HG02678 (cell line): ENCODE measurements around the gene NKD2.
A peak's percentile ranks its signal among the peaks of the same experiment; 100 is the strongest.
"Not testable (repeated sequence)": the region's sequence is repeated elsewhere in the genome, so short reads cannot be mapped to it uniquely, and the experiment has no call there.

ENCODE experiments used
- ATAC-seq: cut with Tn5 transposase; IDR thresholded peaks from one replicate; pipeline ENCODE4 v1.9.1; 2021; ENCODE audit warnings: mild to moderate bottlenecking, moderate library complexity; ENCODE audit not compliant: unreplicated experiment

NKD2 gene, protein sequence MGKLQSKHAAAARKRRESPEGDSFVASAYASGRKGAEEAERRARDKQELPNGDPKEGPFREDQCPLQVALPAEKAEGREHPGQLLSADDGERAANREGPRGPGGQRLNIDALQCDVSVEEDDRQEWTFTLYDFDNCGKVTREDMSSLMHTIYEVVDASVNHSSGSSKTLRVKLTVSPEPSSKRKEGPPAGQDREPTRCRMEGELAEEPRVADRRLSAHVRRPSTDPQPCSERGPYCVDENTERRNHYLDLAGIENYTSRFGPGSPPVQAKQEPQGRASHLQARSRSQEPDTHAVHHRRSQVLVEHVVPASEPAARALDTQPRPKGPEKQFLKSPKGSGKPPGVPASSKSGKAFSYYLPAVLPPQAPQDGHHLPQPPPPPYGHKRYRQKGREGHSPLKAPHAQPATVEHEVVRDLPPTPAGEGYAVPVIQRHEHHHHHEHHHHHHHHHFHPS

DNA sequence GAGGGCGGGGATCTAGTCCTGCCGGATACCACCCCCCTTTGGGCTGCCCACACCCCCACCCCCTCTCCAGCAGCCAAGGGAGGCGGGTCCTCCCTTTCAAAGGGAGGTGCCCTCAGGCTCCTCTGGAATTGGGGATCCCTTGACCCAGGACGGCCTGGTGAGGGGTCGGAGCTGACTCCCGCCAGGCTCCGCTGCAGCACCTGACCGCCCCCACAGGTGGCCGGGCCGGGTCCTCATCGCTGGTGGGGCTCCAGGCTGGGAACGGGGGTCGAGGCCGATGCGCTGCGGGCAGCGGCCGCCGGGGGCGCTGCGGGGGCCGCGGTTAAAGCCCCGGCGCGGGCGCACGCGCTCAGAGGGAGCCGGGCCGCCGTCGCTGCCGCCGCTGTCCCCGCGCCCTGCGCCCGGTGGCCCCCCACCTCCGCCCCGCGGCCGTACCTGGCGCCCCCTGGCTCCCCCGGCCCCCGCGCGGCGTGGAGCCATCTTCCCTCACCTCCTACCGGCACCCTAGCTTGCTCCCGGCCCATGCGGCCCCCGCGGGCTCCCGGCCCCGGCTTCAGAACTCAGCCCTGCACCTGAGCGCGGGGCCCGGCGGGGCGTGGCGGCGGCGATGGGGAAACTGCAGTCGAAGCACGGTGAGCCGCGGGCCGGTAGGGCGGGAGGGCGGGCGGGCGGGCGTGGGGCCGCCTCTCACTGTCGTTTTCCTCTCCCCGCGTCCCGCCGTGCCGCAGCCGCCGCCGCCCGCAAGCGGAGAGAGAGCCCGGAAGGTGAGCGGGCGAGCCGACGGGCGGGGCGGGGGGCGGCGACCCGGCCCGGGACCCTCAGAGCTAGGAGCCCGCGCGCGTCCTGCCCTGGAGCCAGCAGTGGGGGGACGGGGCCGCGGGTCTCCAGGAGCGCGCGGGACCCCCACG lies at the start of gene NKD2:
Gene NKD2 (plus strand): TSS at position 352 of the 908 bp plus-strand sequence. CDS start 256 bp downstream, at position 608.
- no peak for ATAC-seq

DNA sequence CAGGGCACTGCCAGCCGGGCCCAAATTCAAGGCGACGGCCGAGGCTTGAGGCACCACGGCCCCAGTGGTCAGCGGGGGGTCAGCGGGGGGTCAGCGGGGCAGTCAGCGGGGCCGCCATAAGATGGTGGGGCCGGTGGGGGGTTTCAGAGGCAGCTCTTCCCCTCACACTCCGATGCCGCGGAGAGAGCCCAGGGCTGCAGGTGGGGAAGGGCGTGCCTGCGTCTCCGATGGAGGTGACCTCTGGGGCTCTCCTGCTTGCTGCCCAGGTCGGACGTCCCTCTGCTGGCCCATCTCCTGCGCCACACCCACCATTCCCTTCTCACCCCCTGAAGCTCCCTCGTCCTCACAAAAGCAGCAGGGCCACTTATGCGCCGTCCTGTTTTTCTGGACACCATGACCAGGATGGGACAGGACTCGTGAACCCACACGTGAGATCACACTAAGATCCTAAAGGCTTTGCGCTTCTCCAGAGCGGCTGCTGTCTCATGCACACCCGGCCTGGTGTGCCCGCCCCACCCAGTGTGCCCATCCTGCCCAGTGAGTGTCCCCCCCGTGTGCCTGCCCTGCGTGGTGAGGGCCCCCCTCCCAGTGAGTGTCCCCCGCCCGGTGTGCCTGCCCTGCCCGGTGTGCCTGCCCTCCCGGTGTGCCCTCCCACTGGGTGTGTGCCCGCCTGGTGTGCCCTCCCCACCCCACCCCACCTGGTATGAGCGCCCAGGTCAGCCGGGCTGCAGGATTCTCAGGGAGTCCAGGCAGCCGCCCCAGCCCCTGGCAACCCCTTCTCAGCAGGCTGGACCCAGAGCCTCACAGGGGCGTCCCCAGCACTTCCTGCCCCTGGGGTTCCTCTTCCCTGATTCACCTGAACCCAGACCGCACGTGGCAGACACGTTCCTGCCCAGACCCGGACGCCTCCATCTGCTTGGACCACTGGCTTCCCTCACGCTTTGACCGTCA lies 48.7 kb upstream of the NKD2 start:
- no peak for ATAC-seq

DNA sequence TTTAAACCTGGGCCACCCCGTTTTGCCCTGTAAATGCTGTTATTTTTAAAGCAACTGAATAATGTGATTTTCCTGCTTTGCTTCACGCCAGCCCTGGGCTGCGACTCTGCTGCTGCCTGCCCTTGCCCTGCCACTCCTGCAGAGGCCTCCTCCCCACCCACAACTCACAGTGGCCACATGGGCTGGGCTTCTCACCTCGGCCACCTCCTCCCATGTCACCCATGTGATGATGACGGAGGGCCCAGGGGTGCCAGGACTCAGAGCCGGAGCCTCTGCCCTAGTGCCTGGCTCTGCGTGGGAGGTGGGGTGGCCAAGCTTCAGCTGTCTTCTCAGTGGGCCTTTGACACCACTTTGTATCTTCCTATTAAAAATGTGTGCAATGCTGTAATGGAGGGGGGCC lies 48.1 kb upstream of the NKD2 start:
- ATAC-seq: no peak

DNA sequence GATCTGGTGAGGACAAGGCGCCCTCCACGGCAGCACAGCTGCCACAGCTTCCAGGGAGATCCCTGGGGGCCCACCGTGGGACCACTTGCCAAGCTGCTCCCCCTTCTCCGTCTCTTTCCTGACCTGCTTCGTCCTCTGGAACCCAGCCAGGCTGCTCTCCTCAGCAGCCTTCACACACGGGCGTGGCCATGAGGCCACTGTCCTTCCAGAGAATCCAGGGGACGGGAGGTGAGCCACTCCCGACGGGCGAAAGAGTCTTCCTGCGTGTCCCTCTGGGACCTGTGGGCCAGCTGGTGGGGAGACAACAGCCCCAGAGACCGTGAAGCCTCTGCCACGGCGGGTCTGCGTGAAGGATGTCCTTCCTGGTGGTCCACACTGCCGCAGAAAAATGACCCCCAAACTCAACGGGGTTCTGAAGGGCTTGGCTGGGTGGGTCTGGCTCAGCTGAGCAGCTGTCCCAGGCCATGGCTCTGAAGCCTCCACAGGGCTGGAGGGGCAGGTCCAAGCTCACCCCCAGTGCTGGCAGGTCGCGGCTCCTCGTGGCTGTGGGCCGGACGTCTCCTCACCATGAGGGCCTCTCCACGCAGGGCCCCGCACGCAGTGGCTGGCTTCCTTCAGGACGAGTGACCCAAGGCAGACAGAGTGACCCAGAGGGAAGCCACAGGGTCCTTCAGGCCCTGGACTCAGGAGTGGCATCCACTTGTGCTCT lies 47.4 kb upstream of the NKD2 start:
- ATAC-seq: no peak

DNA sequence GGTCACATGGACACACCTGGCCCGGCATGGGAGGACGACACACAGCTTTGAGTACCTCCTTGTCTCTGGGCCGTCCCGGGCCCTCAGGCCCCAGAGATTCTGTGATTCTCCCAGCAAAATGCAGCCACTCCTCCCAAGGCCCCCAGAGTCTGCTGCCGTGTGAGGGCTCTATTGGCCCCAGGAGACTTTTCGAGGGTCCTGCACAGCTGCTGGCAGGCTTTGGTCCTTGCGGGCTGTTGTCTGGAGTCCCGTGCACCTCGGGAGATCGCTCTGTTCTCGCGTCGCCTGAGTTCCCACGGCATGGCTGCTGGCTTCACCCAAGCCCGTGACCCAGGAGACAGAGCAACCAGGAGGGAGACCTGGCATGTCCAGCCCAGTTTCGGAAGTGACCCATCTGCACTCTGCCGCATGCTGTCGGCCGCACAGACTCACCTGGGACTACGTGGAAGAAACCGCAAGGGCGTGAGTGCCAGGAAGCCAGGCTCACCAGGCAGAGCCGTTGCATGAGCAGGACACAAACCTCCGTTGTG lies 46.8 kb upstream of the NKD2 start:
- no peak for ATAC-seq

DNA sequence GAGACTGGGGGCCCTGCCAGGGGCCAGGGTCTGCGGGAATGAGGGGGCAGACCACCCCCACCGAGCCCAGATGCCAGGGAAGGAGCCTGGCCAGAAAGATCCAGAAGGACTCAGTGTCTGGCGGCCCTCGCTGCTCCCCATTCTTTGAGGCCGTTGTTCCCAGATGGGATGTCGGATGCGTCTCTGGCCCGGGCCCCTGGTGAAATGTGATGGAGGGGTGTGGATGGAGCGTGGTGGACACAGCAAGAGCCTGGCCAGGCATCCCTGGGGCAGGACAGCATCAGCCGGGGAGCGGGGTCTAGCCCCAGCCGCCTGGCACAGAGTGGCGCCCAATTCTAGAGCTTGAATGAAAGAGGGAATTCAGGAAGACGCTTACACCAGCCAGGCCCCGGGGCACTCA lies 46.2 kb upstream of the NKD2 start:
- ATAC-seq: no peak

DNA sequence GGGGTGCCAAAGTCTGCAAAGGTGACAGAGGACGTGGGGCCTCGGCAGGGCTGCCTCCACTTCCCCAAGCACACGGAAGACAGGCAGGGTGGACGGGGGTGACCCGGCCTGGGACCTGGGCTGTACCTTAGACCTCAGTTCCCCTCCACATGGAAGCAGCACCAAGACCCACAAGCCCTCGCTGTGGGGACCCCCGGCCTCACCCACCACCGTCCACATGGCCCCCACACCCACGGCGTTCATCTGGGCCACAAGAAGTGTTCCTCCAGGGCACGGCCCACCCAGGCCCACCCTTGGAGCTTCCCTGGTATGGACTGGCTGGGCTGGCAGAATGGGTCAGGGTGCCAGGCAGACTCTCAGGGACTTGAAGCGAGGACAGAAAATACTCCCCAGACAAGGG lies 45.8 kb upstream of the NKD2 start:
- ATAC-seq: no peak

DNA sequence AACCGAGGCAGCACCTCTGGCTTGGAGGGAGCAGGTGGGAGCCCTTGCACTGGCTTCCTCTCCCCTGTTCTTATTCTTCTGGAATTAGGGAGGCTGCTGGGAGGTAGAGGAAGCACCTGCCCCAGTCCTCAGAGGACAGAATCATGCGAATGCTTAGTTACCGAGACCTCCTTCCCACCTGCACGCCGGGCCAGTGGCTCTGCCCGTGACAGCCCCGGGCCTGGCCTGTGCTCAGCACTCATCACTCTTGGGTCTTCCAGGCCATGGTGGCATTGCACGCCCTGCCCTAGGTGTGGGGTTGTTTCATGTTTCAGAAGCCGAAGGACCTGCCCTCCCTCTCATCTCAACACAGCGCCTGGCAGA lies 45.3 kb upstream of the NKD2 start:
- peak; percentile 35 for ATAC-seq

DNA sequence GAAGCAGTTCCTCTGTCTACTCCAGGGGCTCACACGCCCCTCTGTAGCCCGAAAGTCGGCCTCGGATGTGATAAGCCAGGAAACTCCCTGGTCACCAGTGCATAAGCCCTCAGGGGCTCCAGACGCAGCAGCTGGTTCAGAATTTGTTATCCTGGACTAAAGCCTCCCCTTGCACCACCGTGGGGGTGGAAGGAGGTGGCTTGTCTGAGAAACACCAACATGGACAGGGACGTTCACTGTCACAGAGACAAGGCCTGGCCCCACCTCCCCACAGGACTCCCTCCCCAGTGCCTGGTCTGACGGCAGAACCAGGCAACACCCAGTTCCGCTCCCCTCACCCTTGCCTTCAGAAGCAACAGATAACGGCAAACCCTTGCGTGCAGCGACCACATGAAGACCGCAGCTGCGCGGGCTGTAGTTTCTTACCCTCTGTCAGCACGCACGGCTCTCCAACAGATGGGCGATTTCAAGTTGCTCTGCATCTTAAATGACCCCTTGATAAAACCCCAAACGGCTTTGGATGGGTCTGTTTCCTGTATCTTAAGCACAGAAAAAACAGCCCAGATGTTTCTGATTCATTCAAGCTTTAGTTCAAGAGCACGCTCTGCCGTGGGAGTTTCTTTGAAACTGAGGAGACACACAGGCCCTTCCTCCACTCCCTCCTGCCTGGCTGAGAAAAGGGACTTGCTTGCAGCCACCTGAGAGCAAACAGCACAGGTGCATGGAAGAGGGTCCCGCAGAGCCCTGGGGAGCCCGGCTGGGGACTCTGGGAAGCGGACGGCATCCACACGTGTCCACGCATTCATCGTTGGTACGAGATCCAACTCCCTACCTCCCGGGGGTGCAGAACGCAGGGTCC lies 44.7 kb upstream of the NKD2 start:
- peak; percentile 75 for ATAC-seq

DNA sequence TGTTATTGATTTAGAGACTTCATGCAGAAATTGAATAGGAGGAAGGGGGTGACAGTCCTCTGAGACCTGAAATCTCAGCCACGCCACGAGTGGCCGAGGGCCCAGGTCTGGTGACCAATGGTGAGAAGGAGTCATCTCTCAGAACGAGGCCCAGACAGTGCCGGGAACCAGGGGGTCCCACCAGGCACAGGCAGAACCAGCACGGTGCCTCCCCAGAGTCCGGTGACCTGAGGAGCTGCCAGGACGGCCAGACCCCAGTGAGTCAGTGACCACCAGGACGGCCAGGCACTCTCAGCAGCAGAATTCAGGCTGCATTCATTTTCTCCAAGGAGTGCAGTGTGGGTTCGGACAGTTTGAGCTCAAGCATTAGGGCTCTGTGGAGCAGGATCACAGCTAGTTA lies 43.8 kb upstream of the NKD2 start:
- ATAC-seq: no peak

DNA sequence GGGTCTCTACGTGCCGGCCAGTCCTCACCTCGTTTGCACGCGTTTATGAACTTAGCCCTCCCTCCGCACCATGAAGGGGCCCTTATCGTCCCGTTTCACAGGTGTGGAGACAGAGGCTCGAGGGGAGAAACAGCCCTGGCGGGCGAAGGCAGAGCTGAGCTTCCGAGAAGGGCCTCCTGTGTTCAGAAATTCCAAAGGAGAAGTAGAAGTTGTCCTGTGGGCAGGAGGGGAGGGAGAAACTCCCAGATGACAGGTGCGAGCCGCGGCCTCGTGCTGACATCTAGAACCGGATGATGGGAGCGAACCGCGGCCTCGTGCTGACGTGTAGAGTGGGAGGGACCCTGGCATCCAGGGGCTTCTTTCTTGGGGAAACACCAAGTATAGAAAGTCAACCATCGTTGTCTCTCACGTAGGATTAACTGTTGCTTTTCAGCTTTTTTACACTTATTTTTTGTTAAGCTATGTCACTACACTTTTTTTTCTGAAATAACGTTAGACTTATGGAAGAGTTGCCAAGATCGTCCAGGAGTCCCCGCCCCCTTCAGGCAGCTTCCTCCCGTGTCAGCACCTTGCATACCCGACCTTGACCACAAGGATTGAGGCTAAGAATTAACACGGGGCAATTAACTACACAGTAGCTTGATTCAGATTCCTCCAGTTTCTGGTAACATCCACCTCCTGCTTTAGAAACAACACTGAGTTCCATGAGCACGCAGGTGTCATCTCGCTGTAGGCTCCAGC lies 42.8 kb upstream of the NKD2 start:
- no peak for ATAC-seq

DNA sequence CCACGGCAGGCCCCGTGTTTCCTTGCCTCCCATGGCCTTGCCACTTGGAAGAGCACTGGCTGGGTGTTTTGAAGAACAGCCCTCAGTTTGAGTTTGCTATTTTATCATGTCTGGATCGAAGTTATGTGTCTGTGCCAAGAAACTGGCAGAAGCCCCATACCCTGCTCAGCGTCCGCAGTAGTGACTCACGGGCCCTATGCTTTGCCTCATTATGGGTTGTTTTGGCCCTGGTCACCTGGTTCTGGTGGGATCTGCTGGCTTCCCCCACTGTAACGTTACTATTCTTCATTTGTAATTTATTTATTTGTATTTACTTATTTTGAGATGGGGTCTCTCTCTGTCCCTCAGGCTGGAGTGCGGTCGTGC lies 42.3 kb upstream of the NKD2 start:
- no peak for ATAC-seq

DNA sequence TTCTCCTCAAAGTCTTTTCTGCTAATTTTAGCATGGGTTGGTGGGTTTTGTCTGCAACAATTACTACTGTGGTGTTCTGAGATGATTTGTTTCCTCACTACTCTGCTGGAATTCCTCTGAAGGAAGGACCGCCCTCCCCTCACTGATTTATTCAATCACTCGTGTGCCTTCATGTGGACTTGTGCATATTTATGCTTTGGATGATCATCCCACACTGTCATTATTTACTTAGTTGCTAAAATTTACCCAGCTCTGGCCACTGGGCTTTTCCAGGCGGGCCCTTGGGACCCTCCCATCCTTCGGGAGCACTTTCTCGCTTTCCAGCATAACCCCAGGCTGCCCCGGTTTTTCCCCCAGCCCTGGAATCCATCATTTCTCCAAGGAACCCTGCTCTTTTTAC lies 41.7 kb upstream of the NKD2 start:
- ATAC-seq: no peak

DNA sequence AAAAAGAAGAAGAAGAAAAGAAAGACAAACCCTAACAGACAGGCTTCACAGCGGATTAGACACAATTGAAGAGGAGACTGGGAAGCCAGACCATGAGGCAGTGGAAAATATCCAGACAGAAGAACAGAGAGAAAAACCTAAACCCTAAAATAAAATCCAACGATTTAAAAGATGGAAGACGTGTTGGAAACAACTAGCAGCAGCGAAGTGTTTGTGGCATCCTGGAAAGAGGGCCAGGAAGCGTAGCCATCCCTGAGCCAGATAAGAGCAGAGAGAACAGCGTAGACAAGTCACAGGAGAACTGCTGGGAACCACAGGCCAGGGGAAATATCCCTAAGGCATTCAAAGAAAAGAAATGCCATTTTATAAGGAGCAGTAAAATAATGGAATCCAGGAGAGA lies 39.7 kb upstream of the NKD2 start:
- no peak for ATAC-seq

DNA sequence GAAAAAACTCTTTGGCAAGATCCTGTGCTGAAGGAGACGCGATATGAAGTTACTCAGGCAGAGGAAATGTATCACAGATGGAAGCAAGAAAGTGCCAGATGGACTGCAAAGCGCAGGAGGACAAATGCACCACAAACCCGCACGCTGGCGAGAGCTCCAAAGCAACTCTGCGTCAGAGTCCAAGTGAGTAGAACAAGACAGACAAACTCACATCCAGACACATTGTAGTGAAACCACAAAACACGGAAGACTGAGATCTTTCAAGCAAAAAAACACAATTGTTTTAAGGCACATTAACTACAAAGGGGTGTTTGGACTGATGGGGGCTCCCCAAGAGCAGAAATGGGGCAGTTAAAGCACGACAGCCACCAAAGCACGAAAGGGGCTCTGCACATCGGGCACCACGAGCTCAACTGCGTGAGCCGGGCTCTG lies 39.2 kb upstream of the NKD2 start:
- no peak for ATAC-seq

DNA sequence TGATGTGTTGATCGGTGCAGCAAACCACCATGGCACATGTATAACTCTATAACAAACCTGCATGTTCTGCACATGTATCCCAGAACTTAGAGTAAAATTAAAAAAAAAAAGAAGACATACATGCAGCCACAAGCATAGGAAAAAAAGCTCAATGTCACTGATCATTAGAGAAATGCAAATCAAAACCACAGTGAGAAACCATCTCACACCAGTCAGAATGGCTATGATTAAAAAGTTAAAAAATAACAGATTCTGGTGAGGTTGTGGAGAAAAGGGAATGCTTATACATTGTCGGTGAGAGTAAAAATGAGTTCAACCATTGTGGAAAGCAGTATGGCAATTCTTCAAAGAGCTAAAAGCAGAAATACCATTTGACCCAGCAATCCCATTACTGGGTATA lies 36.0 kb upstream of the NKD2 start:
- ATAC-seq: not testable (repeated sequence)

DNA sequence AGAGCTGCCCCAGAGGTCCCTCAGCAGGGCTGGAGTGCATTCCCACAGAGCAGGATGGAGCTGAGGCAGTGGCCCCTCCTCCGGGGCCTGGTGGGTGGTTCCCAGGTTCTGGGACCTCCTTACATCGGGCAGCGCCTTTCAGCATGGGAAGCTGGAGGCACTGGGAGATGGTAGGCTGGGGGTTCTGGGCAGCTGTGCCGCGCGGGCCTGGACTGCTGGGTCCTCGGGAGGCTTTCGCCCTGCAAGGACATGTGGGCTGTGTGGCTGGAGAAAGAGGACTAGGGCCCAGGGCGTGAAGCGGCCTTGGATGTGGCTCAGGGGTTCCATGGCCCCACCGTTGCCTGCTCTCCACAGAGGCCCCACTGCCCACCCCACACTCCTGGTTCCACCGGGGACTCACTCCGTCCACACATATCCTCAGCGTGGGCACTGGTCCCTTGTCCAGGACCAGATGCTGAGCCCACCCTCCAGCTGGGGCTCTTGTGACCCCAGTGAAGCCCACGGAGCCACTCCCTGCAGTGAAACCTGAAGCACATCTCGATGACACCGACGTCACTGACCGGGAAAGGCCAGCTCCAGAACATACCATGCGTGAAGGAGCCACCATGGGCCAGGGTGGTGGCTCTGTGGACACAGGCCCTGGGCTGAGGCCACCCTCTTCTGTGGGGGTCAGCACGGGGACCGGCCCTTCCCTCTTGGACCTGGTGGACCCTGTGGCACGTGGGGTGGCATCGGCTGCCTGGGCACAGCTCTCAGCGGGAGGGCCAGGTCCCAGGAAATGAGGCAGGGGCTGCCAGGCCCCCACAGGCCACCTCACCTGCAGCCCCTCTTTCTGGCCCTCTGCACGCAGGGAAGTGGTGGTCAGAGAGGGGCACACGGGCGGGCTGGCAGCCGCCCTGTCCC lies 31.5 kb upstream of the NKD2 start:
- ATAC-seq: no peak
